Liver (tissue), 9 donors: ENCODE data around the gene MESD. TPM values are rescaled to one million over a fixed set of nuclear protein-coding genes. Genes with fewer than 3 reads are reported as not detected.

Experiments used
- DNase-seq: peaks from one replicate; pipeline ENCODE4 v3.0.0-alpha.2; 2017; ENCODE audit warnings: low spot score
- H3K27ac ChIP-seq, 2 donors: one replicate each; pipeline ENCODE4 v1.7.0; 2013; ENCODE audit warnings: inconsistent platforms in 2 of 2, low read length in 2 of 2, control low read depth in 1 of 2, low read depth in 1 of 2, mild to moderate bottlenecking in 1 of 2
- H3K27me3 ChIP-seq, 4 donors: one replicate each; pipeline versions ENCODE4 v1.6.1 to v1.7.0; 2013; ENCODE audit warnings: low read length in 3 of 4, inconsistent platforms in 1 of 4, mild to moderate bottlenecking in 1 of 4, moderate library complexity in 1 of 4; ENCODE audit not compliant: control insufficient read depth in 4 of 4, insufficient read depth in 4 of 4
- H3K36me3 ChIP-seq, 4 donors: one replicate each; pipeline versions ENCODE4 v1.6.1 to v1.7.0; 2013; ENCODE audit warnings: low read length in 3 of 4, mild to moderate bottlenecking in 3 of 4, low read depth in 1 of 4, moderate library complexity in 1 of 4; ENCODE audit not compliant: control insufficient read depth in 4 of 4, insufficient read depth in 3 of 4
- H3K4me1 ChIP-seq, 4 donors: one replicate each; pipeline versions ENCODE4 v1.6.1 to v1.7.0; 2013; ENCODE audit warnings: low read length in 3 of 4, mild to moderate bottlenecking in 3 of 4, moderate library complexity in 1 of 4; ENCODE audit not compliant: control insufficient read depth in 4 of 4, insufficient read depth in 4 of 4
- H3K4me3 ChIP-seq, 3 donors: one replicate each; pipeline versions ENCODE4 v1.6.1 to v1.7.0; 2013; ENCODE audit warnings: low read length in 3 of 3, control low read depth in 1 of 3, low read depth in 1 of 3, mild to moderate bottlenecking in 1 of 3
- H3K9ac ChIP-seq, 2 donors: one replicate each; pipeline ENCODE4 v1.7.0; 2013; ENCODE audit warnings: low read length in 2 of 2, mild to moderate bottlenecking in 2 of 2, moderate library complexity in 2 of 2, control low read depth in 1 of 2, low read depth in 1 of 2
- H3K9me3 ChIP-seq, 4 donors: one replicate each; pipeline versions ENCODE4 v1.6.1 to v1.7.0; 2013; ENCODE audit warnings: low read length in 3 of 4; ENCODE audit not compliant: control insufficient read depth in 4 of 4
- ATF3 ChIP-seq: IDR thresholded peaks from 2 replicates; pipeline ENCODE4 v1.6.1; 2016; ENCODE audit warnings: antibody characterized with exemption
- EGR1 ChIP-seq, 2 donors: IDR thresholded peaks; 2 replicates each; pipeline ENCODE4 v1.6.1; 2016 to 2018; ENCODE audit warnings: antibody characterized with exemption in 2 of 2, low read depth in 2 of 2
- FOXA1 ChIP-seq: IDR thresholded peaks from 2 replicates; pipeline ENCODE4 v1.6.1; 2016; ENCODE audit warnings: antibody characterized with exemption
- FOXA2 ChIP-seq: IDR thresholded peaks from 2 replicates; pipeline ENCODE4 v1.6.1; 2016; ENCODE audit warnings: antibody characterized with exemption
- GABPA ChIP-seq, 2 donors: IDR thresholded peaks in 1 of 2; conservative IDR thresholded peaks in 1 of 2; 2 replicates each; pipeline ENCODE4 v1.6.1; 2016; ENCODE audit warnings: antibody characterized with exemption in 2 of 2, mild to moderate bottlenecking in 1 of 2, moderate library complexity in 1 of 2
- HNF4A ChIP-seq, 2 donors: conservative IDR thresholded peaks; 2 replicates each; pipeline ENCODE4 v1.6.1; 2016; ENCODE audit warnings: antibody characterized with exemption in 2 of 2, mild to moderate bottlenecking in 2 of 2
- JUND ChIP-seq, 2 donors: IDR thresholded peaks; 2 replicates each; pipeline ENCODE4 v1.6.1; 2016; ENCODE audit warnings: antibody characterized with exemption in 2 of 2
- MAX ChIP-seq: IDR thresholded peaks from 2 replicates; pipeline ENCODE4 v1.6.1; 2016; ENCODE audit warnings: antibody characterized with exemption
- NR2F2 ChIP-seq: IDR thresholded peaks from 2 replicates; pipeline ENCODE4 v1.6.1; 2016; ENCODE audit warnings: antibody characterized with exemption
- RAD21 ChIP-seq, 2 donors: IDR thresholded peaks; 2 replicates each; pipeline ENCODE4 v1.6.1; 2016; ENCODE audit warnings: antibody characterized with exemption in 2 of 2, mild to moderate bottlenecking in 2 of 2
- REST ChIP-seq: IDR thresholded peaks from 2 replicates; pipeline ENCODE4 v1.6.1; 2016; ENCODE audit warnings: antibody characterized with exemption, mild to moderate bottlenecking
- RXRA ChIP-seq, 2 donors: IDR thresholded peaks; 2 replicates each; pipeline ENCODE4 v1.6.1; 2017 to 2018; ENCODE audit warnings: antibody characterized with exemption in 2 of 2, mild to moderate bottlenecking in 1 of 2
- SP1 ChIP-seq: IDR thresholded peaks from 2 replicates; pipeline ENCODE4 v1.6.1; 2018; ENCODE audit warnings: antibody characterized with exemption, mild to moderate bottlenecking
- TAF1 ChIP-seq: conservative IDR thresholded peaks from 2 replicates; pipeline ENCODE4 v1.6.1; 2016; ENCODE audit warnings: antibody characterized with exemption, mild to moderate bottlenecking
- YY1 ChIP-seq: IDR thresholded peaks from 2 replicates; pipeline ENCODE4 v1.6.1; 2016; ENCODE audit warnings: antibody characterized with exemption, mild to moderate bottlenecking
- ZBTB33 ChIP-seq: IDR thresholded peaks from 2 replicates; pipeline ENCODE4 v1.6.1; 2016; ENCODE audit warnings: antibody characterized with exemption
- WGBS: extraction: QIAGEN DNeasy Blood & Tissue Kit; methylation state at CpG from one replicate; pipeline ENCODE4 v1.1.7; 2013; 5-methylcytosine and 5-hydroxymethylcytosine counted together
- polyA plus RNA-seq, 2 donors: library from polyadenylated mRNA; stranded (reverse) in 1 of 2; unstranded in 1 of 2; fragments of 200-250 nt in 1 of 2; fragments of >200 nt in 1 of 2; fragmentation: Nextera tagmentation in 1 of 2; extraction: Ambion mirVana in 1 of 2; gene quantifications; one replicate each; pipeline versions ENCODE4 v1.2.1 to v1.2.3, GENCODE V29; 2013 to 2015
- total RNA-seq, 2 donors: library from RNA; depleted of rRNA; stranded (reverse); fragments of >200 nt; gene quantifications; one replicate each; pipeline ENCODE4 v1.2.3, GENCODE V29; 2014
- donor health status: healthy.
- donor health status: healthy.
- donor health status: healthy.
- donor health status: healthy.
- donor health status: healthy.

Gene MESD
- total and polyA plus RNA-seq, 4 donors: 15.3 to 24.0 (median 17.0) TPM

- no peak overlapping the region for H3K4me3 ChIP-seq
- no peaks in the 10 kb centered on the region for H3K27me3 ChIP-seq
- DNase-seq: no peak
- H3K9ac ChIP-seq: no peak overlapping the region
- no peak for TF ChIP-seq FOXA1
- TF ChIP-seq REST: no peak
- no peak for TF ChIP-seq RXRA (IDR thresholded peaks at IDR 0.05)
- TF ChIP-seq NR2F2: no peak
- no peak for TF ChIP-seq RAD21 (IDR thresholded peaks at IDR 0.05)
- no peak for TF ChIP-seq ATF3
- no peak for TF ChIP-seq HNF4A (conservative IDR thresholded peaks at IDR 0.05)
- TF ChIP-seq ZBTB33: no peak
- no peak for TF ChIP-seq SP1
- no peak for TF ChIP-seq MAX
- no peak for TF ChIP-seq FOXA2
- TF ChIP-seq TAF1: no peak
- no peak for TF ChIP-seq EGR1 (IDR thresholded peaks at IDR 0.05; ENCODE audit: low read depth in 2 of 2)
- TF ChIP-seq JUND (IDR thresholded peaks at IDR 0.05): no peak
- TF ChIP-seq GABPA (IDR thresholded peaks at IDR 0.05 in 1 of 2, conservative IDR thresholded peaks at IDR 0.05 in 1 of 2): no peak
- no peak for TF ChIP-seq YY1
- no peak overlapping the region for H3K27ac ChIP-seq
- H3K9me3 ChIP-seq: no peaks in the 10 kb centered on the region
- peaks cover 2 to 13% (median 6%) of the 10 kb centered on the region in 4 donors for H3K4me1 ChIP-seq
- 84% methylated on average over 5 of the region's 5 CpGs for WGBS
- H3K36me3 ChIP-seq: peaks cover 6 to 20% (median 15%) of the 10 kb centered on the region in 4 donors
Observed at GRCh38 chr15:80982839-80983238, 6.8 kb downstream of the MESD start.

GRCh38 chr15:80982205-80982604 lies 7.4 kb downstream of the MESD start:
- 94% methylated on average over 2 of the region's 2 CpGs for WGBS
- Histone ChIP-seq H3K9ac (no peak overlapping the region), H3K36me3 (peaks cover 6 to 20% (median 15%) of the 10 kb centered on the region in 4 donors), H3K4me1 (peaks cover 0 to 11% (median 4%) of the 10 kb centered on the region in 4 donors), H3K27ac (no peak overlapping the region), H3K27me3 (no peaks in the 10 kb centered on the region), H3K9me3 (no peaks in the 10 kb centered on the region), H3K4me3 (no peak overlapping the region)
- no peak for TF ChIP-seq GABPA (IDR thresholded peaks at IDR 0.05 in 1 of 2, conservative IDR thresholded peaks at IDR 0.05 in 1 of 2)
- TF ChIP-seq SP1: no peak
- TF ChIP-seq RXRA (IDR thresholded peaks at IDR 0.05): no peak
- no peak for TF ChIP-seq MAX
- TF ChIP-seq RAD21 (IDR thresholded peaks at IDR 0.05): no peak
- no peak for TF ChIP-seq NR2F2
- TF ChIP-seq JUND (IDR thresholded peaks at IDR 0.05): no peak
- TF ChIP-seq FOXA1: no peak
- TF ChIP-seq REST: no peak
- TF ChIP-seq ZBTB33: no peak
- no peak for TF ChIP-seq EGR1 (IDR thresholded peaks at IDR 0.05; ENCODE audit: low read depth in 2 of 2)
- TF ChIP-seq HNF4A (conservative IDR thresholded peaks at IDR 0.05): no peak
- TF ChIP-seq ATF3: no peak
- no peak for DNase-seq
